Measurements from ENCODE around the gene MYCBPAP. TPM values are rescaled to one million over a fixed set of nuclear protein-coding genes. Genes with fewer than 3 reads are reported as not detected.

The MYCBPAP gene
- total and polyA plus RNA-seq, 11 donors, result 0.29 to 2.4 (median 0.76) TPM; not detected in 1

DNA sequence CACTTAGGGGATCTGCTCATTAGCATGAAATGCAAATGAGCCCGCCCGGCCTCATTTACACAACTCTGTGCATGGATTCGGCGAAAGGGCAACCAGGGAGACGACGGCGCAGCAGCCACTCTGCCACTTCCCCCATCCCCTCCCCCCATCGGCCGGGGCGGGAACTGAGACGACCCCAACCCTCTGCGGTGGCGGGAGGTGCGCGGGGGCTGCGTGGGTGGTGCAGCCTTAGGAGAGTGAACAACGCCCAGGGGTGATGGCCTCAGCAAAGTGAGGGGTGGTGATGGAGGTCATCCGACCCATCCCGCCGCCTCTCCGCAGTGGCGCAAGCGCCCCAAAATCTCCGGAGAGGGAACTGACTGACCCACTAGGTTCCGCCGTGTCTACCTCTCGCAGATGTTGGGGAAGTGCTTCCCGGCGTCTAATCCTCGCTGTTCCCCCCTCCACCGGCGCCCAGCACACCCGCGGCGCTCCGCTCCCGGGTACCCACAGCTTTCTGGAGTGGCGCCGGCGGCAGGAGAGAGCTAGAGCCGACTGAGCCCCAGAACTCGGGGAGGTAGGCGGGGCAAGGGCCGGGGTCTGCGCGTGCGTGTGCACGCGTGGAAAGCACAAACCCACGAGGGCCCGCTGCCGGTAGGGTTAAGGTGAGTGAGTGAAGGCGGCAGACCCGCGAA is 50.8 kb downstream of the MYCBPAP start:
- H3K4me3 ChIP-seq, result peak overlapping the region in 9 of 12 donors; percentile 12 to 65 (median 60)

GRCh38 chr17:50559674-50560184 is 51.5 kb downstream of the MYCBPAP start:
- Histone ChIP-seq H3K4me3 (peak overlapping the region; percentile 28 to 65 (median 56)), H3K27me3 (peaks cover 27 to 68% (median 49%) of the 10 kb centered on the region in 9 donors), H3K4me1 (peaks cover 12 to 45% (median 29%) of the 10 kb centered on the region in 12 donors), H3K9me3 (no peaks in the 10 kb centered on the region), H3K27ac (no peak overlapping the region), H3K36me3 (peaks cover 0 to 16% (median 7%) of the 10 kb centered on the region in 9 donors)
- 0 to 5% (median 4%) methylated on average over 6 to 27 of the region's 27 CpGs for WGBS, 4 donors
- intact Hi-C loops (cut with DNase I), result loop anchor here in 3 of 10 donors (2.0 to 5.0 kb wide), 3 partner anchors 45 to 123 kb away; no protein-coding TSS in a partner anchor
- DNase-seq (peak in 2 of 5 donors; percentile 60 to 66), ATAC-seq (peak in 3 of 4 donors; percentile 34 to 54 (median 46))
- TF ChIP-seq POLR2A (IDR thresholded peaks at IDR 0.05), result no peak
- TF ChIP-seq, protein P1, sequence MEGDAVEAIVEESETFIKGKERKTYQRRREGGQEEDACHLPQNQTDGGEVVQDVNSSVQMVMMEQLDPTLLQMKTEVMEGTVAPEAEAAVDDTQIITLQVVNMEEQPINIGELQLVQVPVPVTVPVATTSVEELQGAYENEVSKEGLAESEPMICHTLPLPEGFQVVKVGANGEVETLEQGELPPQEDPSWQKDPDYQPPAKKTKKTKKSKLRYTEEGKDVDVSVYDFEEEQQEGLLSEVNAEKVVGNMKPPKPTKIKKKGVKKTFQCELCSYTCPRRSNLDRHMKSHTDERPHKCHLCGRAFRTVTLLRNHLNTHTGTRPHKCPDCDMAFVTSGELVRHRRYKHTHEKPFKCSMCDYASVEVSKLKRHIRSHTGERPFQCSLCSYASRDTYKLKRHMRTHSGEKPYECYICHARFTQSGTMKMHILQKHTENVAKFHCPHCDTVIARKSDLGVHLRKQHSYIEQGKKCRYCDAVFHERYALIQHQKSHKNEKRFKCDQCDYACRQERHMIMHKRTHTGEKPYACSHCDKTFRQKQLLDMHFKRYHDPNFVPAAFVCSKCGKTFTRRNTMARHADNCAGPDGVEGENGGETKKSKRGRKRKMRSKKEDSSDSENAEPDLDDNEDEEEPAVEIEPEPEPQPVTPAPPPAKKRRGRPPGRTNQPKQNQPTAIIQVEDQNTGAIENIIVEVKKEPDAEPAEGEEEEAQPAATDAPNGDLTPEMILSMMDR (IDR thresholded peaks at IDR 0.05), result no peak

More for the DNA sequence above, 50.8 kb downstream of the MYCBPAP start:
- 4 to 10% (median 6%) methylated on average over 17 to 55 of the region's 55 CpGs for WGBS, 4 donors
- intact Hi-C loops (cut with DNase I), result loop anchor here in 2 of 10 donors (5.0 kb wide), 2 partner anchors 48 to 123 kb away; no protein-coding TSS in a partner anchor
- Histone ChIP-seq H3K36me3 (peaks cover 0 to 16% (median 7%) of the 10 kb centered on the region in 9 donors), H3K9me3 (no peaks in the 10 kb centered on the region), H3K27ac (no peak overlapping the region), H3K27me3 (peaks cover 27 to 64% (median 49%) of the 10 kb centered on the region in 9 donors), H3K4me1 (peaks cover 12 to 41% (median 28%) of the 10 kb centered on the region in 12 donors)
- TF ChIP-seq, protein P1 (IDR thresholded peaks at IDR 0.05), result no peak
- no peak for TF ChIP-seq POLR2A (IDR thresholded peaks at IDR 0.05)
- ATAC-seq (no peak), DNase-seq (no peak)

GRCh38 chr17:50560185-50560824 is 52.1 kb downstream of the MYCBPAP start, which contains the start of gene CACNA1G:
CACNA1G (plus strand) TSS chr17:50560715; CDS start chr17:50561460, 745 bp downstream.
- intact Hi-C loops (cut with DNase I), result loop anchor here in 1 of 10 donors (2.0 kb wide), 1 partner anchor 44 kb away; no protein-coding TSS in a partner anchor
- 0 to 1% (median 1%) methylated on average over 31 to 56 of the region's 56 CpGs for WGBS, 4 donors
- Histone ChIP-seq H3K27ac (no peak within 1 kb of the TSS), H3K4me3 (peak within 1 kb of the TSS; percentile 28 to 65 (median 56)), H3K4me1 (peaks cover 12 to 49% (median 30%) of the 10 kb centered on the region in 12 donors), H3K27me3 (peaks cover 27 to 72% (median 49%) of the 10 kb centered on the region in 9 donors), H3K9me3 (no peaks in the 10 kb centered on the region), H3K36me3 (peaks cover 0 to 11% (median 4%) of the 10 kb centered on the region in 9 donors)
- ATAC-seq (peak; percentile 87 to 95 (median 92)), DNase-seq (peak; percentile 88 to 94 (median 91))
- no peak for TF ChIP-seq POLR2A (IDR thresholded peaks at IDR 0.05)
- TF ChIP-seq, protein P1 (IDR thresholded peaks at IDR 0.05), result peak in 1 of 12 donors; percentile 13
